HG03097 (cell line): Measurements from ENCODE around the gene ZBTB26.
A peak's percentile ranks its signal among the peaks of the same experiment; 100 is the strongest.

Source experiments
- ATAC-seq: cut with Tn5 transposase; IDR thresholded peaks from one replicate; pipeline ENCODE4 v1.9.1; 2021; ENCODE audit not compliant: unreplicated experiment, low FRiP score

The ZBTB26 gene

GRCh38 chr9:122931226-122932121 is at the start of gene ZBTB26:
ZBTB26 (minus strand) TSS chr9:122931512; CDS start chr9:122919934, 11,578 bp downstream.
- peak; percentile 89 for ATAC-seq

- no peak for ATAC-seq
Measured at GRCh38 chr9:122978601-122979000, 47.3 kb upstream of the ZBTB26 start.

- no peak for ATAC-seq
Measured at GRCh38 chr9:122975196-122975595, 43.9 kb upstream of the ZBTB26 start.

- ATAC-seq, result no peak
Measured at GRCh38 chr9:122961139-122961538, 29.8 kb upstream of the ZBTB26 start.

- no peak for ATAC-seq
Measured at GRCh38 chr9:122955961-122956360, 24.6 kb upstream of the ZBTB26 start.

- ATAC-seq, result no peak
Measured at GRCh38 chr9:122954253-122954691, 23.0 kb upstream of the ZBTB26 start.

GRCh38 chr9:122951056-122951455 is 19.7 kb upstream of the ZBTB26 start:
- no peak for ATAC-seq

- ATAC-seq, result no peak
Measured at GRCh38 chr9:122950263-122950662, 19.0 kb upstream of the ZBTB26 start.

GRCh38 chr9:122949696-122950095 is 18.4 kb upstream of the ZBTB26 start:
- ATAC-seq, result no peak

- no peak for ATAC-seq
Measured at GRCh38 chr9:122948313-122948712, 17.0 kb upstream of the ZBTB26 start.

- ATAC-seq, result no peak
Measured at GRCh38 chr9:122946461-122947005, 15.2 kb upstream of the ZBTB26 start.

GRCh38 chr9:122944960-122945888 is 13.9 kb upstream of the ZBTB26 start:
- no peak for ATAC-seq

GRCh38 chr9:122941582-122942234 is 10.4 kb upstream of the ZBTB26 start:
- ATAC-seq, result no peak

GRCh38 chr9:122940749-122941581 is 9.7 kb upstream of the ZBTB26 start, which contains the start of gene RABGAP1:
RABGAP1 (plus strand) TSS chr9:122941020; CDS start chr9:122957060, 16,040 bp downstream.
- ATAC-seq, result peak; percentile 96

- no peak for ATAC-seq
Measured at GRCh38 chr9:122940454-122940748, 9.1 kb upstream of the ZBTB26 start.

- ATAC-seq, result no peak
Measured at GRCh38 chr9:122939601-122940000, 8.3 kb upstream of the ZBTB26 start.

- ATAC-seq, result no peak
Measured at GRCh38 chr9:122936883-122937282, 5.6 kb upstream of the ZBTB26 start.

- no peak for ATAC-seq
Measured at GRCh38 chr9:122936464-122936863, 5.2 kb upstream of the ZBTB26 start.

GRCh38 chr9:122930541-122931225 is 629 bp downstream of the ZBTB26 start:
- ATAC-seq, result no peak
